HEK293 (cell line): ENCODE results near the gene SOWAHA.

ENCODE experiments used
- CTCF ChIA-PET: fragments of 350-600 bp; formaldehyde crosslinking; extraction: SDS; loops from one replicate; lab custom pipeline; 2021; ENCODE audit warnings: antibody characterized with exemption; lab: Yijun Ruan, JAX
- POLR2A ChIA-PET: fragments of 300-600 bp; formaldehyde crosslinking; extraction: SDS; loops from one replicate; lab custom pipeline; 2020; ENCODE audit warnings: antibody characterized with exemption, inconsistent platforms; lab: Yijun Ruan, JAX
- H3K27ac ChIP-seq: fragments of 200-500 bp; sonication (Bioruptor generic); 2 replicates; pipeline ENCODE4 v1.5.1; 2014; ENCODE audit warnings: low read depth, low read length, control low read depth, inconsistent platforms; ENCODE audit errors: extremely low read depth
- H3K36me3 ChIP-seq, 2 experiments: fragments of 200-500 bp in 1 of 2; sonication (Bioruptor generic) in 1 of 2; 1 replicate in 1 of 2; 2 replicates in 1 of 2; pipeline ENCODE4 v1.5.1; 2014 to 2017; ENCODE audit warnings: inconsistent platforms in 2 of 2, low read length in 2 of 2; ENCODE audit not compliant: control insufficient read depth in 2 of 2, insufficient read depth in 1 of 2
- H3K4me1 ChIP-seq: fragments of 200-500 bp; sonication (Bioruptor generic); 2 replicates; pipeline ENCODE4 v1.5.1; 2014; ENCODE audit warnings: mild to moderate bottlenecking, low read length, inconsistent platforms; ENCODE audit not compliant: control insufficient read depth, insufficient read depth
- H3K4me3 ChIP-seq: 2 replicates; pipeline ENCODE4 v1.5.1; 2011; ENCODE audit warnings: low read depth, mild to moderate bottlenecking, control low read depth, low read length, moderate library complexity
- H3K9me3 ChIP-seq: fragments of 200-500 bp; sonication (Bioruptor generic); 2 replicates; pipeline ENCODE4 v1.5.1; 2014; ENCODE audit warnings: low read depth, low read length, inconsistent platforms; ENCODE audit not compliant: control insufficient read depth, insufficient read depth
- CTCF ChIP-seq: fragments of 450-650 bp; formaldehyde crosslinking; IDR thresholded peaks from 2 replicates; pipeline ENCODE4 v1.5.1; 2016; ENCODE audit warnings: missing biosample characterization, missing genetic modification characterization
- HOXD13 ChIP-seq: sonication (generic); formaldehyde crosslinking; IDR thresholded peaks from 2 replicates; pipeline ENCODE4 v1.8.0; 2022; ENCODE audit warnings: missing genetic modification reagents, borderline replicate concordance
- KLF8 ChIP-seq: fragments of 450-650 bp; formaldehyde crosslinking; IDR thresholded peaks from 2 replicates; pipeline ENCODE4 v1.5.1; 2016; ENCODE audit warnings: missing biosample characterization, missing genetic modification characterization
- PATZ1 ChIP-seq: fragments of 450-650 bp; formaldehyde crosslinking; IDR thresholded peaks from 2 replicates; pipeline ENCODE4 v1.5.1; 2016; ENCODE audit warnings: missing biosample characterization, missing genetic modification characterization
- ZBTB26 ChIP-seq: fragments of 450-650 bp; formaldehyde crosslinking; optimal IDR thresholded peaks from 2 replicates; pipeline ENCODE3; 2016; ENCODE audit warnings: missing biosample characterization, mild to moderate bottlenecking, missing genetic modification characterization
- ZBTB48 ChIP-seq: fragments of 450-650 bp; formaldehyde crosslinking; IDR thresholded peaks from 2 replicates; pipeline ENCODE4 v1.5.1; 2016; ENCODE audit warnings: missing biosample characterization, missing genetic modification characterization
- ZIC2 ChIP-seq: fragments of 450-650 bp; formaldehyde crosslinking; IDR thresholded peaks from 2 replicates; pipeline ENCODE4 v1.5.1; 2016; ENCODE audit warnings: missing biosample characterization, missing genetic modification characterization
- ZNF132 ChIP-seq: fragments of 450-650 bp; formaldehyde crosslinking; IDR thresholded peaks from 2 replicates; pipeline ENCODE4 v1.5.1; 2017; ENCODE audit warnings: missing biosample characterization, missing genetic modification characterization, borderline replicate concordance
- ZNF184 ChIP-seq: fragments of 450-650 bp; IDR thresholded peaks from 2 replicates; pipeline ENCODE4 v1.5.1; 2018; ENCODE audit warnings: missing biosample characterization, mild to moderate bottlenecking, missing genetic modification characterization
- ZNF280D ChIP-seq: fragments of 450-650 bp; formaldehyde crosslinking; IDR thresholded peaks from 2 replicates; pipeline ENCODE4 v1.5.1; 2016; ENCODE audit warnings: missing biosample characterization, missing genetic modification characterization
- ZNF302 ChIP-seq: fragments of 450-650 bp; formaldehyde crosslinking; IDR thresholded peaks from 2 replicates; pipeline ENCODE4 v1.5.1; 2016; ENCODE audit warnings: missing biosample characterization, missing genetic modification characterization, low read depth
- ZNF341 ChIP-seq: fragments of 450-650 bp; formaldehyde crosslinking; IDR thresholded peaks from 2 replicates; pipeline ENCODE4; 2016; ENCODE audit warnings: low read depth, missing biosample characterization, missing genetic modification characterization
- ZNF488 ChIP-seq: fragments of 450-650 bp; formaldehyde crosslinking; IDR thresholded peaks from 2 replicates; pipeline ENCODE4 v1.5.1; 2016; ENCODE audit warnings: missing biosample characterization, missing genetic modification characterization
- ZNF580 ChIP-seq: fragments of 450-650 bp; formaldehyde crosslinking; IDR thresholded peaks from 2 replicates; pipeline ENCODE4 v1.5.1; 2016; ENCODE audit warnings: missing biosample characterization, missing genetic modification characterization
- ZNF664 ChIP-seq: fragments of 450-650 bp; formaldehyde crosslinking; IDR thresholded peaks from 2 replicates; pipeline ENCODE4 v1.5.1; 2016; ENCODE audit warnings: missing biosample characterization, missing genetic modification characterization
- ZNF704 ChIP-seq: fragments of 450-650 bp; formaldehyde crosslinking; IDR thresholded peaks from 2 replicates; pipeline ENCODE4 v1.5.1; 2016; ENCODE audit warnings: missing biosample characterization, missing genetic modification characterization
- ZNF76 ChIP-seq: fragments of 450-650 bp; formaldehyde crosslinking; IDR thresholded peaks from 2 replicates; pipeline ENCODE4; 2016; ENCODE audit warnings: low read depth, missing biosample characterization, missing genetic modification characterization, borderline replicate concordance
- ZNF830 ChIP-seq: fragments of 450-650 bp; IDR thresholded peaks from 2 replicates; pipeline ENCODE4 v1.5.0; 2018; ENCODE audit warnings: missing biosample characterization, missing genetic modification characterization, low read depth, mild to moderate bottlenecking, moderate library complexity
- ZNF837 ChIP-seq: fragments of 450-650 bp; formaldehyde crosslinking; IDR thresholded peaks from 2 replicates; pipeline ENCODE4 v1.5.1; 2016; ENCODE audit warnings: missing biosample characterization, missing genetic modification characterization
- ZSCAN5A ChIP-seq: fragments of 450-650 bp; formaldehyde crosslinking; IDR thresholded peaks from 2 replicates; pipeline ENCODE4 v1.5.1; 2016; ENCODE audit warnings: missing biosample characterization, missing genetic modification characterization

The SOWAHA gene

GRCh38 chr5:132829742-132830435 is 16.8 kb downstream of the SOWAHA start (continued):
- TF ChIP-seq HOXD13 (CRISPR knock-in tag) (no peak), ZNF184 (tag by site-specific recombination) (0 out of 2 replicates have a peak, but pooled peaks have one; percentile 28), PATZ1 (tag by site-specific recombination) (0 out of 2 replicates have a peak, but pooled peaks have one; percentile 22), ZNF580 (tag by site-specific recombination) (0 out of 2 replicates have a peak, but pooled peaks have one; percentile 28), ZNF837 (tag by site-specific recombination) (no peak), ZNF302 (tag by site-specific recombination) (no peak), ZSCAN5A (tag by site-specific recombination) (peak; percentile 33; the same call in 1 of the 2 replicates), CTCF (peak; percentile 96), ZNF488 (tag by site-specific recombination) (no peak), KLF8 (tag by site-specific recombination) (peak; percentile 64; the same call in 1 of the 2 replicates), ZNF132 (tag by site-specific recombination) (no peak), ZNF830 (tag by site-specific recombination) (no peak), ZBTB26 (tag by site-specific recombination) (peak; percentile 82), ZIC2 (tag by site-specific recombination) (peak; percentile 75)
- TF ChIP-seq, all 188 proteins: peak for 41

- ChIA-PET POLR2A (interaction anchor here (0.6 to 1.0 kb wide), 4 partner anchors 17 to 279 kb away, joined by 3 to 8 read pairs (median 4); partner anchors contain the start of genes GDF9 and UQCRQ), CTCF (interaction anchor here (0.6 to 4.8 kb wide), 8 partner anchors 10 to 1130 kb away, joined by 3 to 20 read pairs (median 4); no protein-coding TSS in a partner anchor)
- Histone ChIP-seq H3K27ac (peak within 1 kb of the TSS; percentile 78; the same call in 1 of the 2 replicates), H3K9me3 (no peaks in the 10 kb centered on the region), H3K4me3 (peak within 1 kb of the TSS; percentile 74), H3K4me1 (no peaks in the 10 kb centered on the region), H3K36me3 (peaks cover 0 to 13% of the 10 kb centered on the region in 2 experiments; a peak in 1 of 3 replicates)
- TF ChIP-seq ZNF341 (0 out of 2 replicates have a peak, but pooled peaks have one; percentile 17), ZNF280D (tag by site-specific recombination) (no peak), ZNF704 (tag by site-specific recombination) (no peak), ZNF664 (no peak), ZNF76 (no peak), ZBTB48 (tag by site-specific recombination) (peak; percentile 20; the same call in 1 of the 2 replicates)
Observed at GRCh38 chr5:132830436-132831094, 17.5 kb downstream of the SOWAHA start, which contains the start of gene SHROOM1. Gene SHROOM1, minus strand, starts transcription at chr5:132830647. Its CDS starts 4,507 bp downstream, at chr5:132826140.
